Right lobe of liver (tissue), 4 donors: ENCODE data around the gene SLC38A8.

Source experiments
- POLR2A ChIP-seq: fragments of 450-650 bp; IDR thresholded peaks from one replicate; pipeline ENCODE4 v1.6.1; 2017; ENCODE audit warnings: antibody characterized with exemption, mild to moderate bottlenecking
- TF ChIP-seq, protein P1 (sequence below), 4 donors: fragments of 200-600 bp in 3 of 4; fragments of 450-650 bp in 1 of 4; IDR thresholded peaks; one replicate each; pipeline versions ENCODE4 v1.5.1 to v1.8.0; 2016 to 2022; ENCODE audit warnings: antibody characterized with exemption in 4 of 4, mild to moderate bottlenecking in 2 of 4
- donor health status: DM: no; HTN: no; CAD: no.
- donor health status: DM: no; HTN: no; CAD: no.
- donor health status: DM: no; HTN: yes; CAD: no.

DNA sequence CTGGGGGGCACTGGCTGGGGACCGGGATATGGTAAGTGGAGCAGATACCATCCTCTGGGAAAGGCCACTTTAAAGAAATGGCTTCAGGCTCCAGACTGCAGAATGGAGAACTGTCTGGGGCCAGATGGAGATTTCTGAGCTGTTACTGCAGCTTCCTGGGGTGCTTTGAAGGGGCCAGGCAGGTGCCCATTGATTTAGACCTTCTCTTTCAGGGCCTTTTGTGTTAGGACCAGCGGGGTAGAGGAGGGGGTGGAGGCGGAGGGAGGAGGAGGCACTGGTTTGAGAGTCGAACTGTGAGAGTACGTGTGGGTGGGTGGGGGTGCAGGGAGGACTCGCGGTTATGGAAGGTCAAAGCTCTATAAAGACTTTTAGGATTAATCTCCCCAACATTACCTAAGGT lies 63.2 kb downstream of the SLC38A8 start:
- TF ChIP-seq, protein P1, sequence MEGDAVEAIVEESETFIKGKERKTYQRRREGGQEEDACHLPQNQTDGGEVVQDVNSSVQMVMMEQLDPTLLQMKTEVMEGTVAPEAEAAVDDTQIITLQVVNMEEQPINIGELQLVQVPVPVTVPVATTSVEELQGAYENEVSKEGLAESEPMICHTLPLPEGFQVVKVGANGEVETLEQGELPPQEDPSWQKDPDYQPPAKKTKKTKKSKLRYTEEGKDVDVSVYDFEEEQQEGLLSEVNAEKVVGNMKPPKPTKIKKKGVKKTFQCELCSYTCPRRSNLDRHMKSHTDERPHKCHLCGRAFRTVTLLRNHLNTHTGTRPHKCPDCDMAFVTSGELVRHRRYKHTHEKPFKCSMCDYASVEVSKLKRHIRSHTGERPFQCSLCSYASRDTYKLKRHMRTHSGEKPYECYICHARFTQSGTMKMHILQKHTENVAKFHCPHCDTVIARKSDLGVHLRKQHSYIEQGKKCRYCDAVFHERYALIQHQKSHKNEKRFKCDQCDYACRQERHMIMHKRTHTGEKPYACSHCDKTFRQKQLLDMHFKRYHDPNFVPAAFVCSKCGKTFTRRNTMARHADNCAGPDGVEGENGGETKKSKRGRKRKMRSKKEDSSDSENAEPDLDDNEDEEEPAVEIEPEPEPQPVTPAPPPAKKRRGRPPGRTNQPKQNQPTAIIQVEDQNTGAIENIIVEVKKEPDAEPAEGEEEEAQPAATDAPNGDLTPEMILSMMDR (IDR thresholded peaks at IDR 0.05), result no peak
- TF ChIP-seq POLR2A, result no peak
